Kasumi-1 (cell line): Measurements from ENCODE around the gene ELK4.
A peak's percentile ranks its signal among the peaks of the same experiment; 100 is the strongest.

Experiments used
- DNase-seq, 2 experiments: peaks; one replicate each; lab custom pipeline; 2025; lab: John Stamatoyannopoulos, UW

The ELK4 gene, protein sequence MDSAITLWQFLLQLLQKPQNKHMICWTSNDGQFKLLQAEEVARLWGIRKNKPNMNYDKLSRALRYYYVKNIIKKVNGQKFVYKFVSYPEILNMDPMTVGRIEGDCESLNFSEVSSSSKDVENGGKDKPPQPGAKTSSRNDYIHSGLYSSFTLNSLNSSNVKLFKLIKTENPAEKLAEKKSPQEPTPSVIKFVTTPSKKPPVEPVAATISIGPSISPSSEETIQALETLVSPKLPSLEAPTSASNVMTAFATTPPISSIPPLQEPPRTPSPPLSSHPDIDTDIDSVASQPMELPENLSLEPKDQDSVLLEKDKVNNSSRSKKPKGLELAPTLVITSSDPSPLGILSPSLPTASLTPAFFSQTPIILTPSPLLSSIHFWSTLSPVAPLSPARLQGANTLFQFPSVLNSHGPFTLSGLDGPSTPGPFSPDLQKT

DNA sequence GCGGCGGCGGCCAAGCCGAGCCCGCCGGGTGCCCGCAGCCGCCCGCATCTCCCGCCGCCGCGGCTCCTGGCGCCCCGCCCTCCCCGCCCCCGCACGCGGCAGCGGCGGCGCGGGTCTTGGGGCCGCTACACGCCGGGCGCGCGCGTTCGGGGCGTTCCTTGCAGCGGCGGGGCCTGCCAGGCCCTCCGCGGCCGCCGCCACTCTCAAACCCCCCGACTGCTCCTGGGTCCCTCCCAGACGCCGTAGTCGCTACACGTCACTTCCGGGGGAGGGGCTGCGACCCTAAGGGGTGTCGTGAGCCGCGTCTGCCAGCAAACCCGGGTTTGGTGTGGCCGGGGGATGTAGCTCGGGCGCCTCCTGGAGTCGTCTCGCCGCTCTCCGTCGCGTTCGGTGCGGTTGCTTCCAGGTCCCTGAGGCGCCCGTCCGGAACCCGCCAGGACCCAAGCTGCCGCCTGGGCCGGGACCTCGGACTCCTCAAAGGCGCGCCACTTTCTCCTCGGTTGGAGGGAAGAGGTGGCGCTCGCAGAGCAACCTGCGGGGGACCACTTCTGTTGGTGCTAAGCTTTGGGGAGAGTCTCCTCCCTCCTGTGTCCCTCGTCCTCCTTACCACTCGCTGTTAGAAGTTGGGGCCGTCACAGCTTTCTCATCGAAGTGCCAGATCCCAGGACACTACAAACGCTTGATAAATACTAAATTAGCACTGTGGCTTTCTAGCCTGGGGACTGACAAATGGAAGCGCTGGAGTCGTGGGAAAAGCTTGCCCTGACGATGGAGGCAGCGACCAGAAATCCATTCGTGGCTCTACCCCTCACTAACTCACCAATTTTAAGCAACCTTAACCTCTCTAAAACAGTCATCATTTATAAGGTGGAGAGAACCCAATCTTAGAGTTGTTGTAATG, at the start of gene ELK4:
TSS of gene ELK4 (minus strand) at position 244 of the 901 bp plus-strand sequence. CDS start 8,129 bp downstream, outside the sequence.
- peak; percentile 94 to 96 for DNase-seq

DNA sequence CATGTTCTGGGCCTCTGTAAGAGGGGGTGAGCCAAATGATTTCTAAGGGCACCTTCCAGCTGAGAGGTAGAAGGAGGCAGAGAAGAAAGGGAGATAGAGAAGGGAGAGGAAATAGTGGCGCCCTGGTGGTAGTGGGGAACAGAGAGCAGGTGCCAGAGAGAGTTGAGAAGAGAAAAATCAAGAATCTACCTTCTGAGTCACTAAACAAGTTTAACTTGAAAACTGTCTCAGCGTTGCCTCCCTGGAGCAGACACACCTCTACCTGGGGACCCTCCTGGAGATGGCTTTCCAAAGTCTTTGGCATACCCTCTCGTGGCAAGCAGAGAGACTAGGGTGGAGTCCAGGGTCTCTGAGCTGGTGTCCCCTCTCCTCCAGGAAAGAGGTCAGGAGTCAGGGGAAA, 49.6 kb upstream of the ELK4 start:
- DNase-seq, result no peak

- peak; percentile 51 to 70 for DNase-seq
These were observed 48.5 kb upstream of the ELK4 start, which contains the start of gene SLC45A3 for GRCh38 chr1:205680073-205680851. TSS of gene SLC45A3 (minus strand) at chr1:205680509. CDS start at chr1:205664656, 15,853 bp downstream.

DNA sequence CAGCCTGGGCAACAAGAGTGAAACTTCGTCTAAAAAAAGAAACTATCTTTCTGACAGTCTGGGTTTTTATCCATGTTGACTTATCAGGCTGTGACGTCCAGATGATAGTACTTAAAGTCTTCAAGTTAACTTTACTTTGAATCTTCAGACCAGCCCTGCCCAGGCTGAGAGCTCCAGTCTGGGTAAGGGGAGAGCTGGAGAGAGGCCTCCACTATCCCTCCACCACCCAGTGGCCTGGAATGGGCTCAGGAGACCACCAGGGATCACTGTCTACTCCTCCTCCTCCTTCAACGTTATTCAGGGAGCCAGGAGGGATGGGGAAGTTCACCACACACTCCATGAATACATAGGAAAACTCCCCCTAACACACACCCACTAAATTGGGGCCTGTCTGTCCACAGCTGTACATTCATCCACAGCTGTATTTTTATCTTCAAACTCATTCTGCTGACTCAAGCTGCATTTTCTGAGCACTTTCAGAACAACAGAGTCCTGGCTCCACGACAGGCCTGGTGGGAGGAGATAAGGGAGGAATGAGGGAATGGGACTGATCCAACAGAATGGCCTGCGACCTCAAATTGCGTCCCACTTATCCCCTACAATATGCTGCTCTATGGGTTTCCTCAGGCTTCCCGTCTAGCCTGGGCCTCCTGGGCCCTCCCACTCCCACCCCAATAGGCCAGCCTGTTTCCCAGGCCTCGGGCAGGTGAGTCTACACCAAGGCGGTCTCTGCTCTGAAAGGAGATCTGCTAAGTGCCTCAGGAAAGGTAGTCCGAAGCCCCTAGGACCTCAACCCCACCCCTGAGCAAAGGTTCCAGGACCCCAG, 46.7 kb upstream of the ELK4 start:
- DNase-seq, result no peak

GRCh38 chr1:205677167-205677566, 45.4 kb upstream of the ELK4 start:
- no peak for DNase-seq

DNA sequence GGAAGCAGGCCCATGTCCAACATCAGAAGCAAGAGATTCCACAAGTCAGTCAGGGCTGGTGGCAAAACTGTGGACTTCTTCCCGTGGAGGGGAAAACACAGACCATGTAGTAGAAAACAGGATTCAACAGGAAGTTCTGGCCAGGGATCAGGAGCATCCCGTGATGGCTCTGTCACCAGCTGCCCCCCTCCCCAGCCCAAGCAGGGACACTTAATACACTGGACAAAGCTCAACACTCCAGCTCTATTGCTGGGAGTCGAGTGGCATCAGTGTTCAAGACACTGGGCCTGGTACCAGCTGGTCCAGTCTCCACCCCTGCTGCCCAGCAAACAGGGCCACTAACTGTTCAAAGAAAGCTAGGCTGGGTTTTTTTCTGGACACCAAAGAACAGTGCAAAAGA, 44.8 kb upstream of the ELK4 start:
- no peak for DNase-seq

GRCh38 chr1:205676002-205676401, 44.2 kb upstream of the ELK4 start:
- no peak for DNase-seq

DNA sequence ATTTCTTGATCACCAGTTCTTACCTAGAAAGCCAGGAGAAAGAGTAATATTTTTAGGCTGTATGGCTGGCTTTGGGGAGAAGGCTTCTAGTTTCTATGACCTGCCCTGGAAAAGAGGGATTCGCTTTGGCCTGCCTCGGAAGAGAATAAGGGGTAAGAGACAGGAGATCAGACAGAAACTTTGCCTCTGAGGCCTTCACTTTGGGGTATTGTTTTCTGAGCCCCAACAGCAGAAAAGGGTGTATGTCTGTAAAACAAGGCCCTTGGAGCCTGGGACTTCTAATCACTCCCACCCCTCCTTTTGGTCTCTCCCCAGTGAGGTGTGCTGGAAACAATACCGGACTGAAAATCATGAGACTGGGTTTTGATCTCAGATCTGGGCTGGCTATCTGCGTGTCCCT, 43.4 kb upstream of the ELK4 start:
- no peak for DNase-seq

DNA sequence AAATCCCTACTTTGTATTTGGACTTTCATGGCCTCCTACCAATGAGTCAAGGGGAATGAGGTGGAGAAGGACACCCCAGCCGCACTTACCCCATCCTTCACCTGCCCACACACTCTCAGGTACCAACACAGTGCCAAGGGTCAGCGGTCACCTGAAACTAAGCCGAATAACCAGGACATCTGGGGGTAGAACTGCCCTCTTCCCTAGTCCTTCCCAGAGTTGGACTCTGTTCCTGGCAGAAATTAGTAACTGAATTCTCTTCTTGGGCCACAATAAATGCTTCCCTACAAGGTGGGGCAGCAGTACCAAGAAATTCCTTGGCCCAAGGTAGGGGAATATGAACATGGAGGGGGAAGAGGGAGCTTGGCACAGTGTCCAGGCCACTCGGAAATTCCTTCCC, 41.2 kb upstream of the ELK4 start:
- DNase-seq, result no peak

DNA sequence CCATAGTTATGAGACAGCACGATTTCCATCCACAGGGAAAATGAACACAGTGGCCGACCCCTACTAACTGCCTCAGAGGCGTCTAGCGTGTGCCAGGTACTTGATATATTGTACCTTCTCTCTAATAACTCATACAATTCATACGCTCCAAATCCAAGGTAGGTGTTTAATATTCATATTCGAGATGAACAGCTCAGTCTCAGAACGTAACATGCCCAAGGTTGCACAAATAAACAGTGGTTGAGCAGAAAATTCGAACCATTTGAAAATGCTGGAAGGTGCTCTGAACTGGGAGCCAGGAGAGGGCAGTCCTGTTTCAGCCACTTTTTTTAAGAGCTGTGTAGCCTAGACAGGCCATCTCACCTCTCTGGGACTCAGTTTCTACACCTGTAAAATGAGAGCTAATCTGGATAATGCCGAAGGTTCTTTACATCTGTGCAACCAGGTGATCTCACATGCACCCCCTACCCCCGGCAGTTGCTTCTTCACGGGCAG, 40.6 kb upstream of the ELK4 start:
- no peak for DNase-seq

- DNase-seq, result no peak
These were observed 39.0 kb upstream of the ELK4 start for GRCh38 chr1:205670611-205671430.

DNA sequence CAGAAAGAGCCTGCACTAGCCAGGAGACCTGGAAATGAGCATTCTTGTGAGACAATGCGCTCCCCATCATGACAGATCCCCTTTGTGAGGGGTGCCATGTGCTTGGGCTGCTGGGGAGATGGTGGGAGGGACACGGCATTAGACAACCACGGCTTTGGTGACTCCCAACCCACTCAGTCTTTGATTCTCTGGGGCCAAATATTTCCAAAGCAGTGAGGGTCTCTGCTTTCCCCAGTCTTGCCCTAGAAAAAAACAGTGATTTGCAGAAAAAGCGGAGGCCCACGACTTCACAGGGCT, 38.3 kb upstream of the ELK4 start:
- DNase-seq, result no peak

DNA sequence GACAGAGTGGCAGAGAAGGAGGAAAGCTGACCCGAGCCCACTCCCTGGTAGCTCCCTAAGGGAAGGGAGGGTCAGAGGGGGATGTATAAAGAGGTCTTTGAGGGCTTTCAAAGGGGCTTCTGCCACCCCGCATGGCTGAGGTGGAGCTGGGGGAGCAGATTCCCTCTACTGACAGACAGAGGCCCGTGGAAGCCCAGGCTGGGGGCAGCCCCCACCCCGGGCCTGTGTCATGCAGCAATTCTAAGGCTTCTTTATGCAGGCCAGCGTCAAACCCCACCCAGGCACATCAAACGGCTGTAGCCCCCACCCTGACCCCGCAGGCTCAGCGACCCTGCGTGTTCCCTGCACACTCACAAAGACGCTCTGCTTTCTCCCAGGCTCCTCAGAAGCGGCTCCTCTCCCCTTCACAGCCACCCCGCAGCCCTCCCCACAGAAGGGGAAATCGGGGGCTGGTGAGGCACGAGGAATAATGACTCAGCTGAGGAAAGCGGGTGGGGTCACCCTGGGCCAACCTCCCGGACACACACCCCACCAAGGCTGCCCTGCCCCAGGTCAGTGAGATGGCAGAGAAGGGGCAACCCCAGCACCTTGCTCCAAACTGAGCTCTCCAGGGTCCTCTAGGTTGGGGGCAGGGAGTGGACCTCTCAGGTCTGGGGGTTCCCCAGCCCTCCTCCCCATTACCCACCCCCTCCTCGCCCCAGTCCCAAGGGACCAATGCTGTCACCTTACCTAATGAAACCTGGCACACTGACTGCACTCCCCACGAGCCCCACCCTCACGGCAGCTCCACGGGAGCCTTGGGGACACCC, 37.7 kb upstream of the ELK4 start:
- no peak for DNase-seq

- no peak for DNase-seq
These were observed 37.1 kb upstream of the ELK4 start for GRCh38 chr1:205668951-205669340.

GRCh38 chr1:205667909-205668643, 36.3 kb upstream of the ELK4 start:
- DNase-seq, result no peak

- no peak for DNase-seq
These were observed 34.8 kb upstream of the ELK4 start for GRCh38 chr1:205666372-205667166.

- peak; percentile 51 to 59 for DNase-seq
These were observed 33.6 kb upstream of the ELK4 start for GRCh38 chr1:205665201-205666045.
